CD4-positive, alpha-beta memory T cell (primary cell): ENCODE measurements around the gene ZBTB22. TPM values are rescaled to one million over a fixed set of nuclear protein-coding genes. Genes with fewer than 3 reads are reported as not detected.

ENCODE experiments used
- CTCF ChIA-PET: fragments of 350-600 bp; sonication (Branson Sonifier 250); formaldehyde crosslinking; loops from one replicate; lab custom pipeline; 2021; ENCODE audit warnings: inconsistent platforms; ENCODE audit not compliant: partially characterized antibody; lab: Charles Lee
- POLR2A ChIA-PET: fragments of 350-600 bp; sonication (Branson Sonifier 250); formaldehyde crosslinking; loops from one replicate; lab custom pipeline; 2021; ENCODE audit not compliant: partially characterized antibody; lab: Charles Lee
- DNase-seq, 5 donors: peaks; one replicate each; pipeline versions ENCODE4 v3.0.0 to v3.0.0-alpha.2; 2020 to 2022; ENCODE audit warnings: mixed read lengths in 1 of 5
- H3K27ac ChIP-seq: one replicate; pipeline ENCODE4 v1.7.0; 2013; ENCODE audit warnings: low read depth, low read length
- H3K27me3 ChIP-seq: 2 replicates; pipeline ENCODE4 v1.7.0; 2013; ENCODE audit warnings: mild to moderate bottlenecking, low read length, moderate library complexity; ENCODE audit not compliant: insufficient read depth
- H3K36me3 ChIP-seq: 2 replicates; pipeline ENCODE4 v1.7.0; 2013; ENCODE audit warnings: mild to moderate bottlenecking, low read length, moderate library complexity; ENCODE audit not compliant: insufficient read depth
- H3K4me1 ChIP-seq: 2 replicates; pipeline ENCODE4 v1.7.0; 2013; ENCODE audit warnings: mild to moderate bottlenecking, low read length, moderate library complexity; ENCODE audit not compliant: insufficient read depth
- H3K4me3 ChIP-seq, 2 donors: one replicate each; pipeline ENCODE4 v1.7.0; 2013; ENCODE audit warnings: low read length in 2 of 2, mild to moderate bottlenecking in 1 of 2
- H3K9me3 ChIP-seq, 2 donors: one replicate each; pipeline ENCODE4 v1.7.0; 2013; ENCODE audit warnings: low read length in 2 of 2, control low read depth in 1 of 2; ENCODE audit not compliant: control insufficient read depth in 1 of 2
- H3K27ac Mint-ChIP-seq, 7 donors: one replicate each; pipeline ENCODE4 v1.8.0; 2020 to 2021; ENCODE audit warnings: mixed read lengths in 7 of 7, mild to moderate bottlenecking in 6 of 7, inconsistent platforms in 3 of 7, moderate library complexity in 3 of 7
- H3K27me3 Mint-ChIP-seq, 2 donors: one replicate each; pipeline ENCODE4 v1.8.0; 2020 to 2021; ENCODE audit warnings: mixed read lengths in 2 of 2
- H3K36me3 Mint-ChIP-seq, 2 donors: one replicate each; pipeline ENCODE4 v1.8.0; 2020 to 2021; ENCODE audit warnings: mixed read lengths in 2 of 2, inconsistent platforms in 1 of 2, mild to moderate bottlenecking in 1 of 2
- H3K4me1 Mint-ChIP-seq, 4 donors: one replicate each; pipeline ENCODE4 v1.8.0; 2020 to 2021; ENCODE audit warnings: mixed read lengths in 4 of 4, mild to moderate bottlenecking in 1 of 4
- H3K4me3 Mint-ChIP-seq, 8 donors: one replicate each; pipeline ENCODE4 v1.8.0; 2020 to 2021; ENCODE audit warnings: mixed read lengths in 8 of 8, mild to moderate bottlenecking in 7 of 8, moderate library complexity in 6 of 8, inconsistent platforms in 3 of 8
- H3K9me3 Mint-ChIP-seq, 8 donors: one replicate each; pipeline ENCODE4 v1.8.0; 2020 to 2021; ENCODE audit warnings: mixed read lengths in 8 of 8, mild to moderate bottlenecking in 5 of 8, inconsistent platforms in 3 of 8, moderate library complexity in 1 of 8
- intact Hi-C: fragments of 100-400 bp; cut with micrococcal nuclease; formaldehyde crosslinking; loops from one replicate; pipeline ENCODE4 v1.15.1; 2023
- polyA plus RNA-seq, 2 donors: library from polyadenylated mRNA; unstranded; fragments of 300-500 nt; fragmentation: Illumina TruSeq; gene quantifications; one replicate each; pipeline ENCODE4 v1.2.3, GENCODE V29; 2021
- total RNA-seq, 2 experiments: library from RNA; stranded (reverse); gene quantifications; one replicate each; pipeline ENCODE4 v1.2.3, GENCODE V29; 2021

Gene ZBTB22
- total and polyA plus RNA-seq, 4 experiments from 2014 or later = 15.3 to 28.7 (median 23.5) TPM

DNA sequence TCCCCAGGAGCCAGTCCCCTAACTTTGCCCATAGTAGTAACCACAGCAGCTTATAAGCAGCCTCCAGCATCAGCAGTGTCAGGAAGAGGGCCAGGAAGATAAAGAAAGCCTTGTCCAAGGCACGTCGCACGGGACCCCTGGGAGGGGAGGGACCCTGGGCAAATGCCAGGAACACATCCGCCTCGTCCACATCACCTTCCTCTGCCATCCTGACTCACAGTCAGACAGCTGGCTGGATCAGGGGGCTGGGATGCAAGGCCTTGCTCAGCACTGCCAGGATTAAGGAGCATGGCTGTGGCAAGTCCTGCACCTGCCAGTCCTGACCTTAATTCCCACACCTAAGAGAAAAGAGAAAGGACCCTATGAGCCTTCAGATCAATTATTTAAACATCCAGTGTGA is 11.5 kb upstream of the ZBTB22 start:
- H3K27ac ChIP-seq = no peak overlapping the region

DNA sequence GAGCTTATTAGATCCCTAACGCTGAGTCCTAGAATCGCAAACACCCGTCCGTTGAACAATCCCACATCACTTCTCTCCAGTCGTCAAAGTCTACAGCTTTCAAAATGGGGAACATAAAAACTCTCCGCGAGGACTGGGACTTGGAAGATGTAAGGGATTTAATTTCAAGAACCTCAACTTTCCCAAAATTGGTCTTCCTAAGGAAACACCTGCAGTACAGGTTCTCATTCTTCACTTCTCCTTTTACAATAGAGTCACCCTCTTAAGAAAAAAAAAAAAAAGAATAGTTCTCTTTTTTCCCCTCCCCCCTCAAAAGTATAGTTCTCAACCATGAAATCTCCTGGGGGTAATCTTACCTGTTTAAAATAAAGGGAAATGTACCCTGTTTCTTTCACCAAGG is 6.6 kb upstream of the ZBTB22 start:
- DNase-seq = no peak
- peaks cover 28 to 54% (median 42%) of the 10 kb centered on the region in 4 donors for H3K4me1 Mint-ChIP-seq
- Histone ChIP-seq H3K9me3 (no peaks in the 10 kb centered on the region), H3K27ac (peak overlapping the region; percentile 88), H3K4me3 (peak overlapping the region; percentile 53 to 68), H3K27me3 (no peaks in the 10 kb centered on the region), H3K36me3 (peaks cover 26% of the 10 kb centered on the region), H3K4me1 (peaks cover 42% of the 10 kb centered on the region)
- POLR2A ChIA-PET = interaction anchor here (1.1 kb wide), 1 partner anchor 297 kb away, joined by 3 read pairs; the partner anchor contains the start of gene ITPR3
- H3K36me3 Mint-ChIP-seq = peaks cover 29 to 34% of the 10 kb centered on the region in 2 donors
- CTCF ChIA-PET = interaction anchor here (0.7 kb wide), 1 partner anchor 12 kb away, joined by 3 read pairs; no protein-coding TSS in a partner anchor
- H3K27me3 Mint-ChIP-seq = no peaks in the 10 kb centered on the region
- H3K9me3 Mint-ChIP-seq = peaks cover 0 to 4% (median 0%) of the 10 kb centered on the region in 8 donors
- intact Hi-C loops = no loop called here
- peak overlapping the region; percentile 94 to 100 (median 98) for H3K4me3 Mint-ChIP-seq
- H3K27ac Mint-ChIP-seq = peak overlapping the region in 6 of 7 donors; percentile 42 to 100 (median 95)

More for the DNA sequence above, 11.5 kb upstream of the ZBTB22 start:
- no peaks in the 10 kb centered on the region for H3K9me3 ChIP-seq
- Mint-ChIP-seq H3K27ac (peak overlapping the region in 2 of 7 donors; percentile 30 to 48), H3K4me1 (peaks cover 3 to 11% (median 3%) of the 10 kb centered on the region in 4 donors), H3K9me3 (no peaks in the 10 kb centered on the region), H3K36me3 (no peaks in the 10 kb centered on the region), H3K4me3 (no peak overlapping the region), H3K27me3 (no peaks in the 10 kb centered on the region)
- H3K27me3 ChIP-seq = no peaks in the 10 kb centered on the region
- no peak overlapping the region for H3K4me3 ChIP-seq
- intact Hi-C loops = no loop called here
- ChIA-PET CTCF (no interaction called here), POLR2A (interaction anchor here (0.9 to 1.2 kb wide), 2 partner anchors 15 to 16 kb away, joined by 6 read pairs; no protein-coding TSS in a partner anchor)
- DNase-seq = no peak
- no peaks in the 10 kb centered on the region for H3K36me3 ChIP-seq
- H3K4me1 ChIP-seq = peaks cover 4% of the 10 kb centered on the region

DNA sequence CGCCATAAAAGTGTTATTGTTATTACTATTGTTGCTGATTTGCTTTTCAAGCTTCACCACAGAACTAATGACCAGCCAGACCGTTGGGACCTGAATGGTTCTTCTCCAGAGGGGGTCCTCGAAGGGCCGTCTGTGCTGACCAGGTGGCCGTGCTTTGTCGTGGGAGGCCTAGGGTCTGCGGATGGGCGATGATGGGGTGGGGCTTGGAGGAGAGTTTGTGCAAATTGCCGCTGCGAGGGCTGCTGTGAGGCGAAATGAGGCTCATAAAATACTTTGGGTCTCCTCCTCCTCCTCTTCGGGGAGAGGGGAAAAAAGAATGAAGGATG is 6.0 kb upstream of the ZBTB22 start:
- peak overlapping the region; percentile 88 for H3K27ac ChIP-seq
- ChIA-PET CTCF (no interaction called here), POLR2A (interaction anchor here (0.6 to 1.1 kb wide), 3 partner anchors 29 to 298 kb away, joined by 3 read pairs; partner anchors contain the start of gene ITPR3)
- H3K4me3 Mint-ChIP-seq = peak overlapping the region; percentile 94 to 100 (median 98)
- peak overlapping the region; percentile 89 to 100 (median 96) for H3K27ac Mint-ChIP-seq
- H3K9me3 Mint-ChIP-seq = peaks cover 0 to 4% (median 0%) of the 10 kb centered on the region in 8 donors
- H3K4me1 Mint-ChIP-seq = peaks cover 32 to 59% (median 46%) of the 10 kb centered on the region in 4 donors
- H3K4me1 ChIP-seq = peaks cover 47% of the 10 kb centered on the region
- H3K36me3 ChIP-seq = peaks cover 31% of the 10 kb centered on the region
- no peaks in the 10 kb centered on the region for H3K9me3 ChIP-seq
- H3K27me3 ChIP-seq = no peaks in the 10 kb centered on the region
- peak overlapping the region; percentile 53 to 68 for H3K4me3 ChIP-seq
- intact Hi-C loops = loop anchor here (1.0 kb wide), 8 partner anchors 9 to 123 kb away; partner anchors contain the start of genes KIFC1, PFDN6, RING1 and RXRB
- peaks cover 34 to 39% of the 10 kb centered on the region in 2 donors for H3K36me3 Mint-ChIP-seq
- H3K27me3 Mint-ChIP-seq = no peaks in the 10 kb centered on the region
- no peak for DNase-seq

DNA sequence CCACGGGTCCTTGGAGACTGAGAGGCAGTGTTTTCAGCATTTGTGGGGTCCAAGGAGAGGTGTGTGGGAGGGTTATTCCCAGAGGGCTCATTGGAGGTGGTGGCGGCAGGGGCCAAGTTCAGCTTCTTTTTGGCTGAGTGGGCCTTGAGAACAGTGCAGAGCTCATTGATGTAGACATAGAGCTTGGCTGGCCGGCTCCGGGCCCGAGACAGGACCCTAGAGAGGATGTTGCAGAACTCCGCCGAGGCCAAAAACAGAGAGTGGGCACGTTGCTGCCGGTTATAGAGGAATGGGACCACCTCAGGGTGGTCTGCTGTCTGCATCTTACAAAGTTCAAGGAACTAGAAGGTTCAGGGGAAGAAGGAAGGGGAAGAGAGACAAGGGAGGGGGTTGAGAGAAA is 3.7 kb upstream of the ZBTB22 start:
- CTCF ChIA-PET = interaction anchor here (0.7 to 5.9 kb wide), 3 partner anchors 9 to 24 kb away, joined by 3 to 47 read pairs (median 4); partner anchors contain the start of gene RGL2
- POLR2A ChIA-PET = interaction anchor here (1.0 to 1.2 kb wide), 2 partner anchors 8 to 96 kb away, joined by 4 to 5 read pairs; partner anchors contain the start of genes CUTA and TAPBP
- Mint-ChIP-seq H3K4me1 (peaks cover 42 to 81% (median 61%) of the 10 kb centered on the region in 4 donors), H3K27me3 (no peaks in the 10 kb centered on the region), H3K9me3 (peaks cover 0 to 5% (median 0%) of the 10 kb centered on the region in 8 donors), H3K4me3 (peak overlapping the region; percentile 62 to 99 (median 78)), H3K27ac (peak overlapping the region in 6 of 7 donors; percentile 15 to 89 (median 78)), H3K36me3 (peaks cover 41 to 53% of the 10 kb centered on the region in 2 donors)
- H3K27me3 ChIP-seq = no peaks in the 10 kb centered on the region
- peaks cover 33% of the 10 kb centered on the region for H3K36me3 ChIP-seq
- intact Hi-C loops = no loop called here
- no peak overlapping the region for H3K4me3 ChIP-seq
- no peaks in the 10 kb centered on the region for H3K9me3 ChIP-seq
- peak overlapping the region; percentile 88 for H3K27ac ChIP-seq
- DNase-seq = no peak
- H3K4me1 ChIP-seq = peaks cover 63% of the 10 kb centered on the region

DNA sequence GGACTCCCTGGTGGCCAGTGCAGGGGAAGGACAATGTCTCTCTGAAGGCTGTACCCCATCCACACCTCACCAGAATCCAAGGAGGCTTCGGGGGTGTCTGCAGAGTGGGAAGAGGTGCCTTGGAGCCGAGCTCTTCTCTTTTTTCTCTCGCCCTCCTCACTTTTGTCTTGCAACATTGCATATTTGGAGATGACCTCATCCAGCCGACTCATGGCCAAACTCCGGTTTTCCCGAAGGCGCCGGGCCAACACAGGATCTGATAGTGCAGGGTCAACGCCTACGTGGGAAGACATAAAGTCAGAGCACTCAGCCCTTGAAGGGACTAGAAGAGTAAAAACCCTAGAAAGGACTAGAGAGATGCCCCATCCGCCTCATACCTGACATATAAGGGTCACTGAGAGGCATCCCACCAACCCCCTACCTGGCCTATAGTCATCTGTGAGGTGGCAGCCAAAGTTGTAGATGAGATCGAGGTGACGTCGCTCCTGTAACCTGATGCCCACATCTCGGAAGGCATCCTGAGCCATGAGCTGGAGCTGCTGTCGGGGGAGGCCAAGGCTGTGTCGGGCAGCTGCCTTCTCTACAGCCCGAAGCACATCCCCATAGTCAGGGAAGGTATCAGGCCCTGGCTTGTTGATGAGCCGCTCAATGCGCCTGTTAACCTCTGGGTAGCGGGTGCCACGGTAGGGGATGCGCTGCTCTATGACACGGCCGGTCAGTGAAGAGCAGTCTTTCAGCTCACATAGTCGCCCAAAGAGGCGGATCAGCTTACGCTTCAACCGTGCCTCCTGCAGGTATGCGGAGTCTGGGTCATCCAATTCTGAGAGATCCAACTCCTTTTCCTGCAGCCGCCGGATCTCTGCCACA is 3.0 kb upstream of the ZBTB22 start:
- Histone ChIP-seq H3K4me3 (no peak overlapping the region), H3K27ac (peak overlapping the region; percentile 88), H3K36me3 (peaks cover 33% of the 10 kb centered on the region), H3K9me3 (no peaks in the 10 kb centered on the region), H3K4me1 (peaks cover 70% of the 10 kb centered on the region), H3K27me3 (no peaks in the 10 kb centered on the region)
- Mint-ChIP-seq H3K9me3 (peaks cover 0 to 5% (median 0%) of the 10 kb centered on the region in 8 donors), H3K27ac (peak overlapping the region in 6 of 7 donors; percentile 48 to 89 (median 80)), H3K27me3 (no peaks in the 10 kb centered on the region), H3K4me1 (peaks cover 43 to 88% (median 65%) of the 10 kb centered on the region in 4 donors), H3K36me3 (peaks cover 41 to 53% of the 10 kb centered on the region in 2 donors), H3K4me3 (peak overlapping the region; percentile 65 to 99 (median 76))
- ChIA-PET CTCF (interaction anchor here (1.0 to 5.9 kb wide), 2 partner anchors 8 to 24 kb away, joined by 4 to 47 read pairs; no protein-coding TSS in a partner anchor), POLR2A (interaction anchor here (1.0 to 1.2 kb wide), 2 partner anchors 7 to 97 kb away, joined by 4 to 5 read pairs; partner anchors contain the start of genes CUTA and TAPBP)
- DNase-seq = no peak
- intact Hi-C loops = no loop called here

DNA sequence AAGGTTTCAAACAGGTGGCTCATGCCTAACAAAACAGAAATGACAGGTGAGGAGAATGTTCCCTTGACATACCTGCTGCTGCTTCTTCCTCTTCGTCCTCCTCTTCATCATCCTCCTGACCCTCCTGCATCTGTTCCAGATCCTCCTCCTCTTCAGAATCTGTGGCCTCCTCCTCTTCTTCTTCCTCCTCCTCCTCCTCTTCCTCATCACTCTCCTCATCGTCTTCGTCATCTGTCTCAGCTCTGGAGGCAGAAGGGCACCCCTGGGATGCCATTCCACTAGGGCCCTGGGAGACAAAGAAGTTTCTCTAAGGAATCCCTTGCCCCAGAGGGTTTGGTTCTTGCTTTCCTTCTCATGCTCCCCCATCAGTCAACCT is 2.4 kb upstream of the ZBTB22 start:
- intact Hi-C loops = no loop called here
- Histone ChIP-seq H3K4me1 (peaks cover 76% of the 10 kb centered on the region), H3K4me3 (no peak overlapping the region), H3K27me3 (no peaks in the 10 kb centered on the region), H3K9me3 (no peaks in the 10 kb centered on the region), H3K36me3 (peaks cover 33% of the 10 kb centered on the region), H3K27ac (no peak overlapping the region)
- Mint-ChIP-seq H3K27me3 (no peaks in the 10 kb centered on the region), H3K4me1 (peaks cover 43 to 94% (median 69%) of the 10 kb centered on the region in 4 donors), H3K36me3 (peaks cover 41 to 53% of the 10 kb centered on the region in 2 donors), H3K9me3 (peaks cover 0 to 5% (median 0%) of the 10 kb centered on the region in 8 donors), H3K27ac (peak overlapping the region in 4 of 7 donors; percentile 12 to 89 (median 78)), H3K4me3 (peak overlapping the region in 4 of 8 donors; percentile 67 to 99 (median 98))
- no peak for DNase-seq
- ChIA-PET CTCF (interaction anchor here (5.9 kb wide), 1 partner anchor 25 kb away, joined by 47 read pairs; no protein-coding TSS in a partner anchor), POLR2A (interaction anchor here (0.9 to 1.7 kb wide), 3 partner anchors 19 to 349 kb away, joined by 3 to 4 read pairs (median 3); partner anchors contain the start of gene WDR46)
